CD4-positive, alpha-beta T cell (primary cell): ENCODE measurements around the gene ZSCAN2. TPM values are rescaled to one million over a fixed set of nuclear protein-coding genes. Genes with fewer than 3 reads are reported as not detected.

ENCODE experiments used
- ATAC-seq: fragments of 200-7000 bp; cut with Tn5 transposase; one replicate; pipeline ENCODE4 v1.10.0; 2022; ENCODE audit warnings: mild to moderate bottlenecking; ENCODE audit not compliant: poor library complexity
- CTCF ChIA-PET: fragments of 350-600 bp; sonication (Branson Sonifier 250); formaldehyde crosslinking; loops from one replicate; lab custom pipeline; 2021; ENCODE audit warnings: antibody characterized with exemption, inconsistent platforms; lab: Charles Lee
- POLR2A ChIA-PET: fragments of 350-600 bp; sonication (Branson Sonifier 250); formaldehyde crosslinking; loops from one replicate; lab custom pipeline; 2021; ENCODE audit warnings: antibody characterized with exemption, inconsistent platforms; lab: Charles Lee
- DNase-seq, 14 experiments: peaks; one replicate each; pipeline ENCODE4 v3.0.0-alpha.2; 2013 to 2020; ENCODE audit warnings: mixed read lengths in 2 of 14
- H3K27ac ChIP-seq, 2 donors: one replicate each; pipeline versions ENCODE4 v1.5.1 to v1.7.0; 2013; ENCODE audit warnings: low read length in 2 of 2, low read depth in 1 of 2, mild to moderate bottlenecking in 1 of 2
- H3K27me3 ChIP-seq, 2 experiments: 1 replicate in 1 of 2; 2 replicates in 1 of 2; pipeline versions ENCODE4 v1.6.1 to v1.7.0; 2013; ENCODE audit warnings: low read length in 2 of 2, control low read depth in 1 of 2, mild to moderate bottlenecking in 1 of 2, moderate library complexity in 1 of 2; ENCODE audit not compliant: insufficient read depth in 2 of 2, control insufficient read depth in 1 of 2
- H3K36me3 ChIP-seq: one replicate; pipeline ENCODE4 v1.6.1; 2013; ENCODE audit warnings: low read length, control low read depth; ENCODE audit not compliant: insufficient read depth
- H3K4me1 ChIP-seq: one replicate; pipeline ENCODE4 v1.6.1; 2013; ENCODE audit warnings: low read length, control low read depth; ENCODE audit not compliant: insufficient read depth
- H3K4me3 ChIP-seq: one replicate; pipeline ENCODE4 v1.5.1; 2013; ENCODE audit warnings: mild to moderate bottlenecking, low read length, moderate library complexity
- H3K9me3 ChIP-seq, 2 experiments: 1 replicate in 1 of 2; 2 replicates in 1 of 2; pipeline versions ENCODE4 v1.6.1 to v1.7.0; 2013; ENCODE audit warnings: low read length in 2 of 2, mild to moderate bottlenecking in 2 of 2, control low read depth in 1 of 2, moderate library complexity in 1 of 2; ENCODE audit not compliant: control insufficient read depth in 1 of 2, insufficient read depth in 1 of 2
- H3K27ac Mint-ChIP-seq: one replicate; pipeline ENCODE4 v1.8.0; 2020; ENCODE audit warnings: mixed read lengths
- H3K27me3 Mint-ChIP-seq: one replicate; pipeline ENCODE4 v1.8.0; 2021; ENCODE audit warnings: mixed read lengths
- H3K36me3 Mint-ChIP-seq: one replicate; pipeline ENCODE4 v1.8.0; 2021; ENCODE audit warnings: low read depth, mixed read lengths
- H3K4me1 Mint-ChIP-seq: one replicate; pipeline ENCODE4 v1.8.0; 2021; ENCODE audit warnings: low read depth, mixed read lengths
- H3K4me3 Mint-ChIP-seq: one replicate; pipeline ENCODE4 v1.8.0; 2020; ENCODE audit warnings: mild to moderate bottlenecking, mixed read lengths
- H3K9me3 Mint-ChIP-seq: one replicate; pipeline ENCODE4 v1.8.0; 2020; ENCODE audit warnings: mixed read lengths
- CTCF ChIP-seq: fragments of 200-600 bp; IDR thresholded peaks from one replicate; pipeline ENCODE4 v1.8.0; 2022; ENCODE audit warnings: antibody characterized with exemption, mild to moderate bottlenecking
- intact Hi-C, 2 experiments: fragments of 100-400 bp; cut with DNase I in 1 of 2; cut with micrococcal nuclease in 1 of 2; formaldehyde crosslinking; loops; one replicate each; pipeline versions ENCODE4 v1.15.1 to v1.9.0; 2023 to 2025; cut with DNase I, micrococcal nuclease
- total RNA-seq, 174 experiments: library from RNA in 2 of 174; stranded (reverse) in 2 of 174; gene quantifications; one replicate each; pipeline ENCODE4 v1.2.3 and lab custom pipeline; 2021 to 2026

ZSCAN2 gene
- total RNA-seq, 2 experiments from 2014 or later: 3.8 to 5.0 TPM

- POLR2A ChIA-PET: interaction anchor here (2.2 kb wide), 1 partner anchor 10 kb away, joined by 8 read pairs; the partner anchor contains the start of gene WDR73
These were observed 43.0 kb downstream of the ZSCAN2 start for GRCh38 chr15:84643838-84644237.

DNA sequence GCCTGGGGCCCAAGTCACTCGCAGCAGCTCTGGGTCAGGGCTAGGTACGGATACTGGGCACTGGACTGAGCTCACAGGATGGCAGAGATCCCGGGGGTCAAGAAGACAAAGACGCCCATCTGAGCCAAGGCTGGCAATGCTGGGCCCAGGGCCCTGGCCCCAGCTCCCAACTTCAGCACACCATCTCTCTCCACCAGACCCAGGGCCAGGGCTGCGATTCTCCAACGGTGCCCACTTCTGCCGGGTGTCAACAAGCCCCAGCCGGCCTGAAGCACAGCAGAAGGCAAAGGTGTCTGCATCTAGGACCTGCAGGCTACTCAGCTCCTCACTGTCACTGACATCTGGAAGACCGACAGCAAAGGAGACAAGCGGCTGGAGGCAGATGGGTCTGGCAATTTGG lies 44.7 kb downstream of the ZSCAN2 start:
- Histone ChIP-seq H3K36me3 (peaks cover 87% of the 10 kb centered on the region), H3K27ac (no peak overlapping the region), H3K9me3 (no peaks in the 10 kb centered on the region), H3K4me1 (peaks cover 3% of the 10 kb centered on the region), H3K4me3 (no peak overlapping the region), H3K27me3 (no peaks in the 10 kb centered on the region)
- Mint-ChIP-seq H3K27me3 (no peaks in the 10 kb centered on the region), H3K4me3 (no peak overlapping the region), H3K9me3 (no peaks in the 10 kb centered on the region), H3K36me3 (peaks cover 78% of the 10 kb centered on the region), H3K27ac (no peak overlapping the region), H3K4me1 (peaks cover 5% of the 10 kb centered on the region)
- TF ChIP-seq CTCF: no peak
- ATAC-seq: no peak
- intact Hi-C loops: no loop called here
- ChIA-PET CTCF (no interaction called here), POLR2A (interaction anchor here (2.2 kb wide), 1 partner anchor 9 kb away, joined by 8 read pairs; the partner anchor contains the start of gene WDR73)
- DNase-seq: no peak

More at GRCh38 chr15:84643838-84644237, 43.0 kb downstream of the ZSCAN2 start:
- no peak for TF ChIP-seq CTCF
- H3K9me3 ChIP-seq: no peaks in the 10 kb centered on the region
- CTCF ChIA-PET: interaction anchor here (0.7 kb wide), 1 partner anchor 71 kb away, joined by 4 read pairs; no protein-coding TSS in a partner anchor
- peaks cover 89% of the 10 kb centered on the region for H3K36me3 Mint-ChIP-seq
- ATAC-seq (no peak), DNase-seq (no peak)
- no peaks in the 10 kb centered on the region for H3K27me3 ChIP-seq
- intact Hi-C loops: no loop called here
- no peaks in the 10 kb centered on the region for H3K27me3 Mint-ChIP-seq
- peaks cover 90% of the 10 kb centered on the region for H3K36me3 ChIP-seq
- no peak overlapping the region for H3K27ac ChIP-seq
- H3K4me3 Mint-ChIP-seq: no peak overlapping the region
- no peaks in the 10 kb centered on the region for H3K9me3 Mint-ChIP-seq
- no peak overlapping the region for H3K4me3 ChIP-seq
- H3K4me1 Mint-ChIP-seq: peaks cover under 1% of the 10 kb centered on the region
- H3K27ac Mint-ChIP-seq: no peak overlapping the region
- no peaks in the 10 kb centered on the region for H3K4me1 ChIP-seq

DNA sequence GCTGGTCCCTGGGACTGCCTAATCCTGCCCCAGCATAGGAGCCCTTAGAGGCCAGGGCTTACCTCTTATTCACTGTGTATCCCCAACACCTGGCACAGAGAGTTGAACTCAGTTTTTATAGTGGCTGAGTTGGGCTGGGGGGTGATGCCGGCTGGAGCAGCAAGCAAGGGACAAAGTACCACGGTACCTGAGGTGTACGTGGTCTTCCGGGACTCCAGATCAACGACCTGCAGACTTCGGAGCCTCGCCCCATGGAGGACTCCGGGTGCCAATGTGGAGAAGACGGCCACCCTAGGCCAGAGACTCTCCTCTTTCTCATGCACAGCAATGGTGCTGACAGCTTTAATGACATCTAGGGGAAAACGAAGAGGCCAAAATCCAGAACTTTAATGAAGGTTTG lies 45.2 kb downstream of the ZSCAN2 start:
- Histone ChIP-seq H3K36me3 (peaks cover 83% of the 10 kb centered on the region), H3K9me3 (no peaks in the 10 kb centered on the region), H3K27ac (no peak overlapping the region), H3K4me1 (peaks cover 5% of the 10 kb centered on the region), H3K27me3 (no peaks in the 10 kb centered on the region), H3K4me3 (no peak overlapping the region)
- H3K27me3 Mint-ChIP-seq: no peaks in the 10 kb centered on the region
- intact Hi-C loops: no loop called here
- POLR2A ChIA-PET: interaction anchor here (2.2 kb wide), 1 partner anchor 8 kb away, joined by 8 read pairs; the partner anchor contains the start of gene WDR73
- TF ChIP-seq CTCF: no peak
- no peak overlapping the region for H3K27ac Mint-ChIP-seq
- H3K4me3 Mint-ChIP-seq: no peak overlapping the region
- CTCF ChIA-PET: no interaction called here
- H3K36me3 Mint-ChIP-seq: peaks cover 73% of the 10 kb centered on the region
- no peak for DNase-seq
- H3K4me1 Mint-ChIP-seq: peaks cover 5% of the 10 kb centered on the region
- ATAC-seq: no peak
- no peaks in the 10 kb centered on the region for H3K9me3 Mint-ChIP-seq
